Stimulated activated CD4-positive, alpha-beta T cell treated with anti-CD3 and anti-CD28 coated beads, Interleukin-1b, Interleukin-23, amount 100 ng/mL, for 24 hours (primary cell): ENCODE measurements around the gene RARB.

Experiments used
- DNase-seq, 4 experiments: peaks; one replicate each; pipeline ENCODE4 v3.0.0-alpha.2; 2020; ENCODE audit warnings: low read depth in 4 of 4, low spot score in 1 of 4

RARB gene

DNA sequence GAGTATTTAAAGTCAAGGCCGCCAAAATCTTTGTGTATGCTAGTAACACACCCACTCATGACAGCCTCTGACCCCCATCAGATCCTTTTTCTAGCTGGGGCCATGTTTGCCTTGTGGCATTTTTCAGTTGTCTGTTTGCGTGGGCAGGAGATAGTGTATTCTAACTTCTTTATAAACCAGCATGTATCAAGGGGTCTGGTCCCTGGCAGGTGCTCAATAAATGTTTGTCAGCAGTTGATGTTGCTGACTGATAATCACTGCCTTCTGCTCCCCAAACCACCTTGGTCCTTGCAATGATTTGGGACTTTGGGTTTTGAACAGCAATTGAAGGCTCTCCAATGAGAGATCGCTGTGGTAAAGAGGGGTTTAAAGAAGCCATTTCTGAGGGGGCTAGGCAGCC, 19.2 kb downstream of the RARB start:
- no peak for DNase-seq

GRCh38 chr3:25447925-25448324, 19.9 kb downstream of the RARB start:
- DNase-seq: no peak

DNA sequence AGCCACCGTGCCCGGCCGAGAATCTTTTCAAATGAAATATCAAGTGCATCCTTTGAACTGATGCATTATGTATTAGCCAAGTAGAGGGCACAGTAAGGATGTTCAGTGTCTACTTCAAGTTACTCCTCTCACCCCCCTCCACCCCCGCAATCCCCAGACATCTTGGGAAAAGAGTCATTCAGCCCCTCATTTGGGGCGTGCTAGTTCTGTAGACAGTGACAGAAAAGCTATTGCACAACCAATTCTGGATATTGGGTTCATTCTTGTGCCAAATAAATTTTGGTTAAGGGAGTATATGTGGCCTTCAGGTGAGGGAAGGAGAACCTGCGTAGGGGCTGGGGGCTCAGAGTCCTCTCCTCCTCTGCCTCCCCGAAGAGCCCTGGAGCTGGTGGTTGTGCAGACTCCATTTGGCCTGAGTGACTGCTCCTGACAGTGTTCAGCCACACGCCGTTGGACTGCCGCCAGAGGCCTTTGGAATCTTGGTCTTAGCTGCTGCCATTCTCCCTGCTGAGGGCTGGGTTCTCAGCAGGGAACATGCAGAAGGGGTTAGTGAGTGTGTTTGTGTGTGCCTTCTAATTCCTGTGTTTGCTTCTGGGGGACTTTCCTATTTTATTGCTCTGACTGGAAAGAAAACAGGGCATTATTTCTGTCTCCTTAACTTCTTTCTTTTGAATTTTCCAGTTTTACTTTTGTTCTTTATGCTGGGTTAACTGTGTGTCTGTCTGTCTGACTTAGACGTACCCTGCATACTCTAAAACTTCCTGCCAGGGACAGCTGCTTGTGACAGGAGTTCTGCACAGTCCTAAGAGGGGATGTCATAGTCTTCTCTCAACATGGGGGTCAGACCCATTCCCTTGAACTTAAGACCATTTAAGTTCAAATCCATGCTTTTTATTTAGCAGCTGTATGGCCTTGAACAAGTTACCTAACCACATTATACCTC, 21.0 kb downstream of the RARB start:
- DNase-seq: no peak

GRCh38 chr3:25449857-25450256, 21.8 kb downstream of the RARB start:
- DNase-seq: no peak

DNA sequence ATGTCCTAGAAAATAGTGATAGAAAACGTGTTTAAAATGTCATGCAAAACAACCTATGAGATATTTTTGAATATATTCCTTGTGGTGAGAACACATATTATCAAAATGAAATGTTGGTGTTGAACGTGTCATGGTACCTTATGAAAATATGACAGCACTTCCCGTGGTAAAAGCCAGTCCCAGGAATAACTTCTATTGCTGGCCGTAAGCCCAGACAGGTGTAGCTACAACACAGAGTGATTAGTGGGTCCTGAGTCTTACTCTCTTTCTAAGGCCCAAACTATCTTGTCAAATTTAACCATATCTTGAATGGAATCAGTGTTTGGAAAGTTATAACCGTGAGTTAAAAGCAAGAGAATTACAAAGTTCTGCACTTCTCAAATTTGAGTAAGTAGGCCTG, 24.1 kb downstream of the RARB start:
- DNase-seq: no peak

GRCh38 chr3:25452740-25453139, 24.7 kb downstream of the RARB start:
- no peak for DNase-seq

DNA sequence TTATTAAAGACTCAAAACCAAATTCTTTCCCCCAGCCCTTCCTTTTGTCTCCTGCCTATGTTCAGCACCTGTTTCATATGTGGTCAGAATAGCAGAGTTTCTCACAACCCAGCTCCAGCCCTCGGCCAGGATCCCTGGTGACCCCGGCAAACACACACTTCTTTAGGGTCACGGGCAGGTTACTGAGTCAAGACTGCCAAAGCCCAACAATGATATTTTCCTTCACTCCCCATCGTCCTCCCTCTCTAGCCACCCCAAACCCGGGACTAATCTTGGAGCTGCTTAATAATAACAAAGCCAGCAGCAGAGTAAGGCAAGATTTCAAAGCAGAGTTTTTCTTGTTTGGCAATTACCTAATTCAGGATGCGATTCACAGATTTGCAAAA, 25.5 kb downstream of the RARB start:
- DNase-seq: no peak

DNA sequence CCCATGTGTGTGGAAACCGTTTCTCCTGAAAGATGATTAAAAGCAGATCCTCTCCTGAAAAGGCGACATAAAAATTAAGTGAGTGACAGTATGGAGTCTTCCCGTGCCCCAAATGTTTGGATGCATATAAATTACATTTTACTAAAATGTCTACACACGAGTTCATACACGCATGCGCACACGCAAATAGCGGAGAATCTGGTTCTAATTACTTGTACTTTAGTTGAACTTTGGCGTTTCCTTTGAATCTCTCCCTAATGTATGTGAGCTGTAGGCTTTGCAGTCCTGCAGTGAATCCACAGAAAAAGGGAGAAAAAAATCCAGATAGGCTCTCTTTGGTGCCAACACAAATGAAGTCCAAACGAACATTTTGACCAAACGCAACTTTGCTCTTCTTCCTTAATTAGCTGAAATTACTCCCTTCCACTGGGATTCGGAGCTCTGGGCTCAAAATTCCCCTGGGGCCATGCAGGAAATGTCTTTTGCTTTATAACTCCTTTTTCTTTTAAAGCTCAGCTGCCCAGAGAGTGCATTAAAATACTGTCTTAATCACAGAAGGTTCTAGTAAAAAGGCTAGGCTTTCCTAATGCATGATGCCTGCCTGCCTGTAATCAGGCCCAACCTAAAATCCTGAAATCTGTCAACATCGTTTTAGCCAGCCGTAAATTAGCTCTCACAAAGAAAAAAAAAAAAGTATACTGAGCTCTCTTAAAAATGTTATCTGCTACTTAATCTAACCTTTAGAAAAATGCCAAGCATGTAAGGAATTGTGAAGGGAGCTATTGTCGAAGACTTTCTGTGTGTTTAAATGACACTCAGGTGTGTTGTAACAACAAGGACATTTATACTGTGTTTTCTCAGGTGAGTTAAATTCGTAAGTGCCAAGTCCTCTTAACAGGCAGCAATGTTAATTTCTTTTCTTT, 26.2 kb downstream of the RARB start:
- DNase-seq: no peak

GRCh38 chr3:25455441-25456132, 27.5 kb downstream of the RARB start:
- no peak for DNase-seq

DNA sequence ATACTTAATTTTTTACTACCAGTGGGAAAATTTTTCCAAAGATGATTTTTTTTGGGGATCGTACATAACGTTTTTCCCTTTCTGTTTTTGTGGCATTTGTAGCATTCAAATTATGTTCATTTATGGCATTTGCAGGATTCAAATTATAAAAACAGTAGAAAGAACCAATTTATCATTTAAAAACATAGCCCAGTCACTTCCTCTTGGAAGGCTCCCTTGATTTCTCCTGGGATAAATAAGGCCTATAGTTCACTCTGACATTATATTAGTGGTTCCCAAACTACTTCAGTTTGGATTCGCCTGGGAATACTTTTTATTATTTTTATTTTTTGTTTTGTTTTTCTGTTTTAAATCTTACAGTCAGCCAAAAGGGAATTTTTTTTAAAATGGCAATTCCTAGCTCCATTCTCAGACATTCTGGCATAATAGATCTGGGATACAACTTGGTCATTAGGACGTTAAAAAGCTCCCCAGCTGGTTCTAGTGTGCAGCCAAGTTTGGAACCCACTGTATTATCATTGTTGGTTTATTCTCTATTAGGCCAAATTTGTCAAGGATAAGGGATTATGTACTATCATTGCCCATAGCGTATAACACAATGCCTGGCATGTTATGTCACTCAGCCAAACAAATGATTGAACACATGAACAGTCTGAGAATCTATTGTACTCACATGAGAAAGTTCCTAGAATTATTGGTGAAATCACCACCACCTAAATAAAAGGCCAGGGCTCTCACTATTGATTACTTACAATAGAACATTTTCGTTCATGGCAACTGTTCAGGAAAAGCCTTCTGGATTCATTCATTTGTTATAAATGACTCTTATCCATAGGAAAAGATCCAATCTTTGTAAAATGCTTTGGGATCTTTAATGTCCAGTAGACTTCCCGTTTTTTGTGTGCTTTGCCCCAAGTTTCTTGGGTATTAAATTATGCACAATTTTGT, 28.9 kb downstream of the RARB start:
- no peak for DNase-seq

- no peak for DNase-seq
Measured at GRCh38 chr3:25457671-25458419, 29.8 kb downstream of the RARB start.

DNA sequence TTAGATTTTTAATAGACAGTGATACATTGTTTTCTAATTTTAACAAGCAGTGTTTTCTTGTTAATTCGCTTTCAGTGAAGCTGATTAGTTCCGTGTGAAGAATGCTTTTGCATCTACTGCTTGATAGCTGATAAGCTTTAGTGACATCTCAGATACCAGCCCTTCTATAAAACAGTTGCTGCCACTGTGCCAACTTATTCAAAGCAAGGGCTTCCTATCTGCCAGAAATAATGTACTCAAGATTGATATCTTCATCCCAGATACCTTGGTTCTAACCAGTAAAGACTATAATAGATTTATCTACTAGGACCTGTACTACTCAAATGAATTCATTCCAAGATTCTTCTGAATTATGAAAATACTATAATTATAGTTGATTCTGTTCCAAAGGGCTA, 30.4 kb downstream of the RARB start:
- no peak for DNase-seq

DNA sequence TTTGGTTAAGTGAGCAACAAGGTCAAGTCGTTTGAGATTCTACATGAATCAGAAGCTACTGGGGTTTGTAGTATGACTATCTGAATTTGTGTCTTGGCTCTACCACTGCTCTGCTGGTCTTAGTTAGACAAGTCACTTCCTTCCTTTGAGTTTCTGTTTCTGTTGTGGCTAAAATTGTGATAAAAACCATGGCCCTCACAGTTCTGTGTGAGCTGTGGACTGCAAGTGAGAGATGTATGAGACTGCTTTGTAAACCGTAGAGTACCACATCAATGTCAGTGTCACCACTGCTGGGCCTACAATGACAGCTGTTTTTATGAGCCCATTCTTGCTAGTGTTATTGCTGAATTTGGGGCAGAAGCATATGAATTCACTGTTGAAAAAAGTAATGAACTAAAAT, 32.7 kb downstream of the RARB start:
- DNase-seq: no peak

DNA sequence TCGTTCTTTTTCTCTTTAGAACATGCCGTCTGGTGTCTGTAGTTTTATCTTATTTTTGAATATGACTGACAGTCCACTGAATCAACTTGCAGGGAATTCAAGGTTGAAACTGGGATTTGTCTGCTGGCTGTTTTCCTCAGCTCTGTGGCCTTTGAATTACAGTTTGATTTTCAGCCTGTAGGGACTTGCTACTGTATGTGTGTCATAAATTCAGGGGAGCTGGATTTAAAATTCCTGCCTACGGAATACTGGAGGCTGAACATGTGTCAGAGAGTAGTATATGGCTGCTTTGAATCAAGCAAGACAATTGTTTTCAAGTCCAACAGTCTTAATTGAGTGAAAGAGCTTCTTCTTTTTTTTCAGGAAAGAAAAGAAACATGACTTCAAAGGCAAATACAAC, 33.9 kb downstream of the RARB start:
- no peak for DNase-seq

DNA sequence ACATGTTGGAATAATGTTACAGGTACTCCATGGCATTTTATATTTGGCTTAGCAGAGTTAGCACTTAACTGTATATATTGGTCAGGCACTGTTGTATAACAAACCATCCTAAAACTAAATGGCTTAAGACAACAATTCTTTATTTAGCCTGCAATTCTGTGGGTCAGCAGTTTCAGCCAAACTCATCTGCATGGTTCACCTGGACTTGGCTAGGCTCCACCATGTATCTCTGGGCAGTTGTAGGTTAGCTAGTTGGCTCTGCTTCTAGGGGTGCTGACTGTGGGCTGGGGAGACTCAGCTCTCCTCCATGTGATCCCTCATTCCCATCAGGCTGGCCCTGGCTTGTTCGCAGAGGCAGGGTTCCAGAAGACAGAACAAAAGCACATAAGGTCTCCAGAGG, 34.4 kb downstream of the RARB start:
- no peak for DNase-seq

DNA sequence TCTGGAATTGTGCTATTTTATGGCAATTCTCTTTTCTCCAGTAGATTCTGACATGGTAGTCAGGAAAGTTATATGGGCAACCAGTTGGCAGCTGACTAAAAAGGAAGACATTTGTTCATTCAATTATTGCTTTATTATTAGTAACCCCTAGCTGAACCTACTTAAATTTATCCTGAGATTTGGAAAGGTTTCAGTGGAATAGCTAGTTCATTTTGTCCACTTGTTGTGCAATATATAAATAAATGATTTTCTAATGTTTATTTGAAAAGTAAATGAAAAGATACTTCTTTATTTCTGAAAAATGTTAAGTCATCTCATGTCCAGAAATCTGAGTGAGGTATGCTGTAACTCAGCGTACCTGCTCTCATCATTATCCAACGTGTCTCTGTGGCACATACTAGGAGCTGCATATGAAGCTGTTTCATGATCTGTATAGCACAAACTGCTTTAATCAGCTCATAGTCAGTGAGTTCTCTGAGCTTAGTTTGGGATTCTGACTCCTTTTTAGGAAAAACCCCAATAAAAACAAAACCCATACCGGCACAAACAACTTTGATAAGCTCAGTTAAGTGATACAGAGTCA, 35.9 kb downstream of the RARB start:
- no peak for DNase-seq

GRCh38 chr3:25465266-25465860, 37.3 kb downstream of the RARB start:
- no peak for DNase-seq

GRCh38 chr3:25468866-25469319, 40.8 kb downstream of the RARB start:
- no peak for DNase-seq

DNA sequence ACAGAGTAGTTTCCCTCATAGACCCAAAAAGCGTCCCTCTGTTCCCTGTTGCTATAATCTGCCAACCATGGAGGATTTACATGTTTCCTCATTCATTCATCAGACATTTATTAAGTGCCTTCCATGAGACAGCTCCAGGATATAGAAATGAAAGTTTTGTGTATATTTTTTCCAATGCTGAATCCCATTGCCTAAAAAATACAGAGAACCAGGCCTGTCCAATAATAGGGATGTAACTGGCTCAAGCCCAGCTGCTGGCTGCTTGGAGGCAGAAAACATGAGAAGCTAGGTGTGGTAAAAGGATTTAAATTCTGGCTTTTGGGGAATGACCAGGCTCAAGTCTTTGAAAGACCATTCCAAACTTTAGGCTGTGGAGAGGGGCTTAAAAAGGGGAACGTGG, 41.5 kb downstream of the RARB start:
- DNase-seq: no peak
